GM12878 (cell line): ENCODE measurements around the gene F12. TPM values are rescaled to one million over a fixed set of nuclear protein-coding genes. Genes with fewer than 3 reads are reported as not detected.

Experiments
- ATF7 ChIP-seq: fragments of 450-650 bp; IDR thresholded peaks from 2 replicates; pipeline ENCODE4 v1.6.1; 2016; ENCODE audit warnings: low read depth, mild to moderate bottlenecking
- CBX5 ChIP-seq: sonication (generic); IDR thresholded peaks from 2 replicates; pipeline ENCODE4 v1.6.1; 2016; ENCODE audit warnings: low read depth, moderate library complexity, mild to moderate bottlenecking, inconsistent platforms
- CUX1 ChIP-seq: IDR thresholded peaks from 2 replicates; pipeline ENCODE4 v1.6.1; 2012; ENCODE audit warnings: improper control_type of control experiment, low read depth, low read length; ENCODE audit not compliant: insufficient replicate concordance
- HSF1 ChIP-seq: fragments of 150-350 bp; IDR thresholded peaks from 2 replicates; pipeline ENCODE4 v1.6.1; 2014; ENCODE audit warnings: mild to moderate bottlenecking, low read depth, low read length
- JUNB ChIP-seq: IDR thresholded peaks from 2 replicates; pipeline ENCODE4 v1.6.1; 2016; ENCODE audit warnings: antibody characterized with exemption, mild to moderate bottlenecking
- PML ChIP-seq: IDR thresholded peaks from 2 replicates; pipeline ENCODE4 v1.6.1; 2012; ENCODE audit warnings: low read length, inconsistent platforms
- POLR2AphosphoS5 ChIP-seq: IDR thresholded peaks from 2 replicates; pipeline ENCODE4 v1.6.1; 2011; ENCODE audit warnings: mild to moderate bottlenecking, low read length, inconsistent platforms
- SMARCA5 ChIP-seq: fragments of 450-650 bp; IDR thresholded peaks from 2 replicates; pipeline ENCODE4 v1.6.1; 2017; ENCODE audit warnings: mild to moderate bottlenecking
- SREBF1 ChIP-seq: IDR thresholded peaks from 2 replicates; pipeline ENCODE4 v1.6.1; 2012; ENCODE audit warnings: mild to moderate bottlenecking, low read length
- ZBED1 ChIP-seq: IDR thresholded peaks from 2 replicates; pipeline ENCODE4 v1.6.1; 2016; ENCODE audit warnings: borderline replicate concordance
- ZNF274 ChIP-seq: IDR thresholded peaks from one replicate; pipeline ENCODE4 v1.8.0; 2011; ENCODE audit not compliant: insufficient read length, insufficient read depth
- ZNF384 ChIP-seq: IDR thresholded peaks from 2 replicates; pipeline ENCODE4 v1.6.1; 2012; ENCODE audit warnings: low read depth, mild to moderate bottlenecking, low read length, improper control_type of control experiment, borderline replicate concordance
- polyA plus RNA-seq, 11 experiments: library from polyadenylated mRNA; depleted of rRNA in 4 of 11; unstranded in 6 of 11; stranded (reverse) in 5 of 11; fragments of >200 nt; fragmentation: Nextera tagmentation in 4 of 11; fragmentation: Illumina TruSeq in 1 of 11; extraction: Ambion mirVana in 4 of 11; extraction: Trizol in 1 of 11; gene quantifications; 1 replicate in 1 of 11; 2 replicates in 10 of 11; pipeline versions ENCODE4 v1.2.1 to v1.2.3, GENCODE V29; 2011 to 2016; ENCODE audit warnings: inconsistent platforms in 2 of 11, missing spikeins in 2 of 11, low read depth in 1 of 11
- total RNA-seq, 4 experiments: library from RNA; depleted of rRNA in 3 of 4; stranded (reverse); fragments of >200 nt in 3 of 4; fragmentation: Illumina TruSeq in 1 of 4; extraction: Trizol in 1 of 4; gene quantifications; 2 replicates each; pipeline versions ENCODE4 v1.2.1 to v1.2.3, GENCODE V29; 2013 to 2021
- TF ChIP-seq, protein P1 (sequence below): IDR thresholded peaks from 2 replicates; pipeline ENCODE4 v1.6.1; 2011; ENCODE audit warnings: borderline replicate concordance, low read depth, mild to moderate bottlenecking, moderate library complexity, low read length; ENCODE audit not compliant: insufficient read depth, poor library complexity, severe bottlenecking
- TF ChIP-seq, protein P2 (sequence below): fragments of 450-650 bp; IDR thresholded peaks from 2 replicates; pipeline ENCODE4 v1.6.1; 2017; ENCODE audit warnings: mild to moderate bottlenecking, low read depth, inconsistent platforms; ENCODE audit not compliant: poor library complexity, severe bottlenecking
- TF ChIP-seq, protein P3 (sequence below): fragments of 450-650 bp; IDR thresholded peaks from 2 replicates; pipeline ENCODE4 v1.6.1; 2017; ENCODE audit warnings: mild to moderate bottlenecking, moderate library complexity

The F12 gene
- total and polyA plus RNA-seq, 10 of the 15 experiments (the other 5 are each of a cell fraction or from before 2014, with no cell fraction given): 0.25 to 11.3 (median 5.5) TPM

DNA sequence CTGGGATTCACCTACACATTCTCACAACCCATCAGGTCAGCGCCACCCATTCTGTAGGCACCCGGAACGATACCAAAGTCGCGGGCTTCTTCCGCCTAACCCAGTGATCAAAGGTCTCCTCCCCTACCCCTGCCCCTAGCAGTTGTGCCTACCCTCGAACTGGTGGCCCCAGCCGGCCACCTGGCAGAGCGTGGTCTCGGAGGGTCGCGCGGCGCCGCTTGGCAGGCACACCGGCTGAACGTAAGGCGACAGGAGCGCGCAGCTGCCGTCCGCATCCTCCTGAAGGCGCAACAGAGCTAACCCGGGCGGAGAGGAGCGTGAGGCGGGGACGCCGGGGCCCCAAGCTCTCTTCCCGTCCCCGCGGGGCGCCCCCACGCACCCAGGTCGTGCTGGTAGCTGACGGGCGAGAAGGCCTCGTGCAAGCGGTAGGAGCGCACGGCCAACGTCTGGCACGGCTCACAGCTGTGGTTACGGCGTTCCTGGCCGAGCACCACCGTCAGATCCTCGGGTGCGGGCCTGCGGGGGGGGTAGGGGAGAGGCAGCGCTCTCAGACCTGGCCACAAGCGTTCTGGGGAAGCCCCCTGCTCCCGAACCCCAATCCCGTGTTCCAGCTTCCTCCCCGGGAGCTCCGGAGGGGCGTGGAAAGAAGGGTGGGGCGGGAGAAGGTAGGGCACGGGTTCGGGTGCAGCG lies 6.1 kb downstream of the F12 start (continued):
- TF ChIP-seq, protein P1, sequence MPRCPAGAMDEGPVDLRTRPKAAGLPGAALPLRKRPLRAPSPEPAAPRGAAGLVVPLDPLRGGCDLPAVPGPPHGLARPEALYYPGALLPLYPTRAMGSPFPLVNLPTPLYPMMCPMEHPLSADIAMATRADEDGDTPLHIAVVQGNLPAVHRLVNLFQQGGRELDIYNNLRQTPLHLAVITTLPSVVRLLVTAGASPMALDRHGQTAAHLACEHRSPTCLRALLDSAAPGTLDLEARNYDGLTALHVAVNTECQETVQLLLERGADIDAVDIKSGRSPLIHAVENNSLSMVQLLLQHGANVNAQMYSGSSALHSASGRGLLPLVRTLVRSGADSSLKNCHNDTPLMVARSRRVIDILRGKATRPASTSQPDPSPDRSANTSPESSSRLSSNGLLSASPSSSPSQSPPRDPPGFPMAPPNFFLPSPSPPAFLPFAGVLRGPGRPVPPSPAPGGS: no peak
- TF ChIP-seq HSF1 (no peak), SREBF1 (no peak), SMARCA5 (peak; percentile 16; the same call in 1 of the 2 replicates), PML (no peak), ZNF384 (no peak), CBX5 (no peak), POLR2AphosphoS5 (no peak), JUNB (no peak), ZBED1 (no peak), ATF7 (no peak), CUX1 (no peak), ZNF274 (no peak)
- TF ChIP-seq, protein P2, sequence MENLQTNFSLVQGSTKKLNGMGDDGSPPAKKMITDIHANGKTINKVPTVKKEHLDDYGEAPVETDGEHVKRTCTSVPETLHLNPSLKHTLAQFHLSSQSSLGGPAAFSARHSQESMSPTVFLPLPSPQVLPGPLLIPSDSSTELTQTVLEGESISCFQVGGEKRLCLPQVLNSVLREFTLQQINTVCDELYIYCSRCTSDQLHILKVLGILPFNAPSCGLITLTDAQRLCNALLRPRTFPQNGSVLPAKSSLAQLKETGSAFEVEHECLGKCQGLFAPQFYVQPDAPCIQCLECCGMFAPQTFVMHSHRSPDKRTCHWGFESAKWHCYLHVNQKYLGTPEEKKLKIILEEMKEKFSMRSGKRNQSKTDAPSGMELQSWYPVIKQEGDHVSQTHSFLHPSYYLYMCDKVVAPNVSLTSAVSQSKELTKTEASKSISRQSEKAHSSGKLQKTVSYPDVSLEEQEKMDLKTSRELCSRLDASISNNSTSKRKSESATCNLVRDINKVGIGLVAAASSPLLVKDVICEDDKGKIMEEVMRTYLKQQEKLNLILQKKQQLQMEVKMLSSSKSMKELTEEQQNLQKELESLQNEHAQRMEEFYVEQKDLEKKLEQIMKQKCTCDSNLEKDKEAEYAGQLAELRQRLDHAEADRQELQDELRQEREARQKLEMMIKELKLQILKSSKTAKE: no peak
- TF ChIP-seq, protein P3, sequence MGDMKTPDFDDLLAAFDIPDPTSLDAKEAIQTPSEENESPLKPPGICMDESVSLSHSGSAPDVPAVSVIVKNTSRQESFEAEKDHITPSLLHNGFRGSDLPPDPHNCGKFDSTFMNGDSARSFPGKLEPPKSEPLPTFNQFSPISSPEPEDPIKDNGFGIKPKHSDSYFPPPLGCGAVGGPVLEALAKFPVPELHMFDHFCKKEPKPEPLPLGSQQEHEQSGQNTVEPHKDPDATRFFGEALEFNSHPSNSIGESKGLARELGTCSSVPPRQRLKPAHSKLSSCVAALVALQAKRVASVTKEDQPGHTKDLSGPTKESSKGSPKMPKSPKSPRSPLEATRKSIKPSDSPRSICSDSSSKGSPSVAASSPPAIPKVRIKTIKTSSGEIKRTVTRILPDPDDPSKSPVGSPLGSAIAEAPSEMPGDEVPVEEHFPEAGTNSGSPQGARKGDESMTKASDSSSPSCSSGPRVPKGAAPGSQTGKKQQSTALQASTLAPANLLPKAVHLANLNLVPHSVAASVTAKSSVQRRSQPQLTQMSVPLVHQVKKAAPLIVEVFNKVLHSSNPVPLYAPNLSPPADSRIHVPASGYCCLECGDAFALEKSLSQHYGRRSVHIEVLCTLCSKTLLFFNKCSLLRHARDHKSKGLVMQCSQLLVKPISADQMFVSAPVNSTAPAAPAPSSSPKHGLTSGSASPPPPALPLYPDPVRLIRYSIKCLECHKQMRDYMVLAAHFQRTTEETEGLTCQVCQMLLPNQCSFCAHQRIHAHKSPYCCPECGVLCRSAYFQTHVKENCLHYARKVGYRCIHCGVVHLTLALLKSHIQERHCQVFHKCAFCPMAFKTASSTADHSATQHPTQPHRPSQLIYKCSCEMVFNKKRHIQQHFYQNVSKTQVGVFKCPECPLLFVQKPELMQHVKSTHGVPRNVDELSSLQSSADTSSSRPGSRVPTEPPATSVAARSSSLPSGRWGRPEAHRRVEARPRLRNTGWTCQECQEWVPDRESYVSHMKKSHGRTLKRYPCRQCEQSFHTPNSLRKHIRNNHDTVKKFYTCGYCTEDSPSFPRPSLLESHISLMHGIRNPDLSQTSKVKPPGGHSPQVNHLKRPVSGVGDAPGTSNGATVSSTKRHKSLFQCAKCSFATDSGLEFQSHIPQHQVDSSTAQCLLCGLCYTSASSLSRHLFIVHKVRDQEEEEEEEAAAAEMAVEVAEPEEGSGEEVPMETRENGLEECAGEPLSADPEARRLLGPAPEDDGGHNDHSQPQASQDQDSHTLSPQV: no peak
